T follicular helper cell (primary cell): Measurements from ENCODE around the gene DICER1.

Experiments
- DNase-seq: peaks from one replicate; pipeline ENCODE4 v3.0.0-alpha.2; 2020; ENCODE audit warnings: low read depth

The DICER1 gene

DNA sequence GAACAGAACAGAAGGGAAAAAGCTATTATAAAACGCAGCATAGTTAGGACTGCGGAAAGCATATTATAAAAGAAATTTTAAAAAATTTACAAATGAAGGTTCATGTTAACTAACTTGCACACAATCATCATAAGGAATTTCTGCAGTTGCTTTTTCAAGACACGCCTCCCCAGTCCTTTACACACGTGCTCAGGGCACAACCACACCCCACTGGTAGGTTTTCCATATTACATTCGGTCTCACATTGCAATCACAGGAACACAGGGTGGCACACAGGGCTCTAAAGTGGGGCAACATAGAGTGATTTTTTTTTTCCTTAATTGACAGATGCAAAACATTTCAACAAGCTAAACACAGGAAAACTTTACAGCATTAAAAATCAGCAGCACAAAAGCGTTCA lies 69.7 kb downstream of the DICER1 start:
- no peak for DNase-seq

DNA sequence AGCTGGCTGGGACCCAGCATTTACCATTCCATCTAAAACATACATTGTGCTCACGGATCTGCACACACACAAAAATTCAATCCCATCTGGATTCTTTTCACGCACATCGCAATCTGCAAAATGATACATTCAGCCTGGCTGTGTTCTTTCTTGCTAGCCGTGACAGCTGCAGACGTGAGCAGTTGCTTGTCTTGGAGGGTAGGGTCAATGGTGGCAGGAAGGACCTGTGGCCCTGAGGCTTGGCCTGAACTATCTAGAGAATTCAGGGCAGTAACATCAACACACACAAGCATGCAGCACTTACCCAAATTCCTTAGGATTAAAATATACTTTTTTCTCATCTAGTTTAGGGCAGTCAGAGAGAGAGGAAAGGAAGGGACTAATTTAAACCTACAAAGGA lies 72.0 kb downstream of the DICER1 start:
- DNase-seq: no peak

- no peak for DNase-seq
Observed at GRCh38 chr14:95078867-95079266, 78.5 kb downstream of the DICER1 start.

GRCh38 chr14:95077345-95077744 lies 80.0 kb downstream of the DICER1 start:
- DNase-seq: no peak

GRCh38 chr14:95075789-95076188 lies 81.5 kb downstream of the DICER1 start:
- DNase-seq: no peak

GRCh38 chr14:95073947-95074346 lies 83.4 kb downstream of the DICER1 start:
- DNase-seq: no peak

- no peak for DNase-seq
Observed at GRCh38 chr14:95072310-95072905, 84.9 kb downstream of the DICER1 start.

DNA sequence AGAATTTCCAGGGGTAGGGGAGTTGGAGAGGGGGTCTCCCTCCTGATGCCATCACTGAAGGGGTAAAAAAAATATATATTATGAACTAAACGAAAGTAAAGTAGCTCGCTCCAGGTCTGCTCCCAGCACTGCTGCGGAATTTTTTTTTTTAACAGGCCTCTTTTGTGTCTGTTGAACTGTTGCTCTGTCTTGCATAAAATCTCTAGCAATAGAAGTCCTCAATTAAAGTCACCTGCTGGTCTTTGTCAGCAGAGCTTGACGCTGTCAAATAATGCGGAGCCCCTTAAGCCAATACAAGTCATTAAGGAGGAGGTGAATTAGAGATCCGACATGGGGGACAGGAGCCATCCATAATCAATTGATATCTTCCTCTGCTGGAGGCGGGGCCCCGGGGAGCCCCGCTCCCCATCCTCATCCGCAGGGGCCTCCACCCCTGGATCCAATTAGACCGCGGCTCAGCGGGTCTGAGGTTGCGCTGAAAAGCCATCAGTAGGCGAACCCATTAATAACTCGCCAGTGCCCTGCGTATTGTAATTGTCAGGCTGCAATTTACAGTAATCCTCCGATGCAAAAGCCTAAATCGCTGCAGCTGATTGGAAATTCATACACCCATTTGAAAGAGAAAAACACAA lies 85.6 kb downstream of the DICER1 start:
- DNase-seq: no peak

DNA sequence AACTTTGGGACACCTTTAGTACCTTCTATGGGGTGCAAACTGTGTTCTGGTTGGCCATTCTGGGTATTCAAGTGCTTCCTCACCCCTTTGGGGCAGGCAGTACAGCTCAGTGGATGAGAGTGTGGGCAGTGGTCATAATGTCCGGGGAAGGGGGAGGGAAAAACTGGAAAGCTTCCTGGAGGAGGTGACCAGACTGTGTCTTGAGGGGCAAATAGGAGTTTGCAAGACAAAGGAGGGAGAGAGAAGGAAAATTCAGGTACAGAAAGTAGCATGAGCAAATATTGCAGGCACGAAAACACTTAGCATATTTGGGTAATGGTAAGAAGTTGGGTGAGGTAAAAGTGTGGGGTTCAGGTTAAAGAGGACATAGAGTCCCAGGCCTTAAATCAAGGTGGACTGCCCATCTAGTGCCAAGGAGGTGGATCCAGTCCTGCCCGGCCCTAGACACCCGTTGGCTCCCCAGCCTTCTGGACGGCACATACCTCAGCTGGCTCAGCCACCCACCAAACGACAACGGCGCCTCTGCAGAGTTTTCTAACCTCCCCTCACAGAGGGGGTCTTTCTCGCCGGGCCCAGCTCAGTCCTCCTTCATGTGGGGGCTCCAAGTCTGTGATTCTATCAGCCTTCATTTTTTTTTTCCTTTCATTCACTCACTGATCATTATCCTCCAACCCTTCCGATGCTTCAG lies 86.4 kb downstream of the DICER1 start:
- DNase-seq: no peak

DNA sequence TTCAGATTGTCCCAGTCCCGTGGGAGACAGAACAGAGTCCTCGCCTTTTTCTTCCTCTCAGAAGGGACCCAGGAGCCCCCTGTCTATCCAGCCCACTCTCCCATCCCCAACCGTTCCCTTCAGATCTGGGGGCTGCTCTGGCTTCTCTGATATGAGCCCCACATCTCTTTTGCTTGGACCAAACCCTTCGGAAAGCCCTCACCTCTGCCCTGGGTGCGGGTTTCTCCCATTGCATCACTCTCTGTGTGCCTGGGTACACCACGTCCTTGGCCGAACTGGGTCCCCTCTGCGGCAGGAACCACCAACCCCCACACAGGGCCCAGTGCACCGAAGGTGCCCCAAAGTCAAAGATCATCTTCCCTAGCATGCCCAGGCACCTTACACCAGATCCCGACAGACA lies 87.8 kb downstream of the DICER1 start:
- no peak for DNase-seq

GRCh38 chr14:95069018-95069417 lies 88.3 kb downstream of the DICER1 start:
- DNase-seq: no peak

DNA sequence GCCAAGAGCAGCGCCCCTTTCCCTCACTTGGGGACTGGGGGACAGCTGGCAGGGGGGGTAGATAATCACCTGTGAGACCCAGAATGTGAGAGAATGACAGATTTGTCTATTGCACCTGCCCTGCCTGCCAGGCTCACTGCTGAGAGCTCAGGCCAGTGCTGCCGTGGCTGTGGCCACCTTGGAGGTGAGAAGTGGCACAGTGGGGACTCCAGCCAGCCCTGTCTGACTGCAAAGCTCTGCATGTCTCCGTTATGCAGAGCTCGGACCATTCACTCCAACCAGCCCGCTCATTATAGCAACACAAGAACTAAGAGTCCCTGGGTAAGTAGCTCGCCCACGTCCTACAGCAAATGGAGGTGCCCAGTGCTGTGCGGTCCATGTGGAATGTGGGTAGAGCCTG lies 88.8 kb downstream of the DICER1 start:
- no peak for DNase-seq

DNA sequence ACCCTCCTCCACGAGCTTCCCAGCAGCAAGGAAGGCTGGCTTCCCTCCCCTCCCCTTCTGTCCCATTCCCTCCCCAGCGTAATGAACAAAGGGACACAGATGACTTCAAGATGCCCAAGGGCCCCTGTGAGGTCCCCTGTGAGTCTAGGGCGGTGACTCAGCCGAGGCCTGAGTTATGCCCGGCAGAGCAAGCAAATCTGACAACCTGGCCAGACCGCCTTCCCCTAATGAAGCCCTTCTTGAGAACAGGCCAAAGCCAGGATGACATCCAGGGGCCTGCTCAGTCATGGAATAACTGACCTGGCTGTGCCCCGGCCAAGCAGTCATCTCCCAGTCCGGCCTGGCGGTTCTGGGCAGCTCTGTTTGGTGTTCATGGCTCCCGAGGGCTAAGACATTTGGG lies 89.2 kb downstream of the DICER1 start:
- no peak for DNase-seq

- DNase-seq: no peak
Observed at GRCh38 chr14:95067526-95067925, 89.8 kb downstream of the DICER1 start.

- DNase-seq: no peak
Observed at GRCh38 chr14:95066427-95066986, 90.8 kb downstream of the DICER1 start.

GRCh38 chr14:95065411-95065810 lies 91.9 kb downstream of the DICER1 start:
- no peak for DNase-seq

DNA sequence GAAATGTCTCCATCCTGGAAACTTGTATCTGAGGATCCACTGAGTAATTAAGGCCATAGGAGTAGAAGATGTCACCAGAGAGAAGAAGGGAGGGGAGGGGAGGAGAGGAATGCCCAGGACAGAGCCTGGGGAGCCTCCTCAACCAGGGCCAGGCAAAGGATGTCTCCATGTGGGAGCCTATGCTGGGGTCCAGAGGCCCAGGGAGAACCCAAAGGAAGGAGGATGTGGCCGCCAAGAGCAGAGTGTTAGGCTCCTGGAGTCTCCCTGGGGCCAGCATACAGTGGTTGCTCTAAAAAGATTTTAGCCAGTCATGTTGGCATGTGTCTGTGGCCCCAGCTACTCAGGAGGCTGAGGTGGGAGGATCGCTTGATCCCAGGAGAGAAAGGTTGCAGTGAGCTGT lies 92.6 kb downstream of the DICER1 start:
- DNase-seq: no peak

- no peak for DNase-seq
Observed at GRCh38 chr14:95064256-95064655, 93.1 kb downstream of the DICER1 start.

- no peak for DNase-seq
Observed at GRCh38 chr14:95063391-95063790, 93.9 kb downstream of the DICER1 start.

DNA sequence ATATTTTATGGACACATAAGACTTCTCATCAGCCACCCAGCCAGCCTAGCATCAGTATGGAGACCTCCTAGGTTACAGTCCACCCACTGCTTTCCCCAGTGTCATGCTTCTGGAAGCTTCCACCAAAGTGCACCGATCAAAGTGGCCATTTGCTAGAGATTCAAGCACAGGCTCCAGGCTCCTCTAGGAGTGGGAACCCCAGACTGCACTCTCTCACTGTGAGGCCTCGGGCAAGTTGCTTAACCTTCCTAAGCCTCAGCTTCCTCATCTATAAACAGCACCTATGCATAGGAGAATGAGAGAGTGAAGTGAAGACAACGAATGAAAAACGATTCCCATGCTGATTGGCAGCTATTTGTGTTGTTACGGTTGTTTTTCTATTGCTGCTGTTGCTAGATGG lies 94.4 kb downstream of the DICER1 start:
- DNase-seq: no peak

DNA sequence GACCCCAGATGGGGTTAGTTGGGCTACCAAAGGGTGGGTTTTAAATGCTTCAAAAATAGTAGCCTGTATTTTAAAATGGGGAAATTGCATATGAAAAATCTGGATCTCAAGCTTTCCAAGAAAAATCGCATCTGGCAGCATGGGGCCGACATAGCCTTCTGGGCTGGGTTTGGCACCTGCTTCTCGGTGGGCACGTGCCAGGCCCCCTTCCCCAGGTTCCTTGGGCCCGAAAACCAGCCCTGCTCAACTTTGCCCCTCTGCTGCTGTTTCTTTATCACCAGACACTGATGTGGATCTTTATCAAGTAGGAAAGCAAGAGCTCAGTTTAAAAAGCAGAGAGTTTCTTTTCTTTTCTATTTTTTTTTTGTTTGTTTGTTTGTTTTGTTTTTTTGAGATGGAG lies 95.1 kb downstream of the DICER1 start:
- no peak for DNase-seq

- no peak for DNase-seq
Observed at GRCh38 chr14:95061317-95062093, 95.8 kb downstream of the DICER1 start.
